ENCODE measurements around the gene MED23. TPM values are rescaled to one million over a fixed set of nuclear protein-coding genes. Genes with fewer than 3 reads are reported as not detected.

MED23 gene
- total and polyA plus RNA-seq, 10 of the 15 experiments (the other 5 are each of a cell fraction or from before 2014, with no cell fraction given): 7.1 to 42.9 (median 19.6) TPM

DNA sequence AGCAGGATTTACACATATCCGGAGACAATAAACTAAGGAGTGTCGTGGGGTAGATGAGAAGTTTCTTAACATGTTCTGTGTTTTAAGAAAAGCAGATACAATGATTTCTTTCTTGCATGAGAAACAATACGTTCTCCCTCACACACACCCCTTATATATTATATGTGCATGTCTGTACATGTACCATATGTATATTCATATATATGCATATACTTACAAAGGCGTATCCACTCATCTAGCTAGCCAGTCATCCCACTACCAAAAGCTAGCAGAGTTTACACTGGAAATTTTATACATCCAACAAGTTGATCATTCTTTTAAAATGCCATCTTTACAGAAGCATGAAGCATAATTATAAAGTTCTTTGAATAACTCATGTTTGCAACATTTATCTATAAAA, 40.1 kb downstream of the MED23 start (continued):
- TF ChIP-seq PAX8 (IDR thresholded peaks at IDR 0.05) (no peak), RAD51 (IDR thresholded peaks at IDR 0.05) (no peak), BRCA1 (IDR thresholded peaks at IDR 0.05; ENCODE audit: low read depth, low read length) (no peak), IRF5 (IDR thresholded peaks at IDR 0.05; ENCODE audit: borderline replicate concordance) (no peak), POLR2A (IDR thresholded peaks at IDR 0.05; ENCODE audit: low read depth, low read length) (no peak), IRF4 (IDR thresholded peaks at IDR 0.05; ENCODE audit: low read depth, low read length) (no peak), EZH2 (IDR thresholded peaks at IDR 0.05; ENCODE audit: borderline replicate concordance, control insufficient read depth, low read depth, low read length) (no peak), POU2F2 (IDR thresholded peaks at IDR 0.05; ENCODE audit: borderline replicate concordance, low read depth, low read length) (no peak), GATAD2B (conservative IDR thresholded peaks at IDR 0.05; ENCODE audit: low read depth) (no peak), TARDBP (IDR thresholded peaks at IDR 0.05; ENCODE audit: borderline replicate concordance) (no peak)

DNA sequence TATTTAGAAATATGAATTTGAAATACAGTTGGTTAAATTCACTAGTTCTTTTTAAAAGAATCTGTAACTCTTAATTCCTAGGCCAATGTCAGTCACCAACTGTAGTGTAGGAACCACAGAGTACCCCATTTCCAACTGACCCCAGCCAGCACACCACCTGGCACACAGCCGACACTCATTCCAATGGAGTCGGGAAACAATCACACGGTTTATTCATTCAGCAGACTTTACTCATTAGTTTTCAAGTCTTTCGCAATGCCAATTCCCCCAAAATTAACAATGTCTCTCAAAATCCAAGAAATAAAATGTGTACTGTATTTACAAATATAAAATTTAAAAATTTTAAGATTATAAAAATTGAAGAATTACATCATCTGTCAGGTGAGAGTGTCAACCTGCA, 41.5 kb downstream of the MED23 start:
- no peak overlapping the region for H3K27ac ChIP-seq (ENCODE audit: control insufficient read depth, insufficient read depth)
- H3K27me3 ChIP-seq (replicated peaks in 1 of 2; ENCODE audit: control insufficient read depth in 2 of 2, insufficient read depth in 2 of 2, low read length in 1 of 2): no peaks in the 10 kb centered on the region
- SMC1A ChIA-PET (ENCODE audit: uncharacterized antibody, unreplicated experiment): interaction anchor here (1.3 kb wide), 1 partner anchor 35 kb away, joined by 3 read pairs; no protein-coding TSS in a partner anchor
- ATAC-seq: no peak
- no peaks in the 10 kb centered on the region for H4K20me1 ChIP-seq (ENCODE audit: control insufficient read depth, insufficient read depth)
- no peaks in the 10 kb centered on the region for H3K79me2 ChIP-seq (ENCODE audit: control insufficient read depth, insufficient read depth, low read length)
- H3K9ac ChIP-seq (ENCODE audit: control insufficient read depth, insufficient read depth, low read length): no peak overlapping the region
- FAIRE-seq: peak; percentile 31
- CTCF ChIA-PET: interaction anchor here (1.1 kb wide), 1 partner anchor 42 kb away, joined by 3 read pairs; the partner anchor contains the start of gene MED23
- H3K4me2 ChIP-seq (ENCODE audit: control insufficient read depth, insufficient read depth): no peak overlapping the region
- no TSS peak for BruUV-seq (replicated peaks)
- no peak overlapping the region for H2AFZ ChIP-seq (ENCODE audit: control insufficient read depth, low read depth, low read length)
- RAD21 ChIA-PET (ENCODE audit: unreplicated experiment): no interaction called here
- no peak for TF ChIP-seq GATAD2B (conservative IDR thresholded peaks at IDR 0.05; ENCODE audit: low read depth)
- TF ChIP-seq MTA3 (IDR thresholded peaks at IDR 0.05; ENCODE audit: borderline replicate concordance, low read length): no peak
- no peak for TF ChIP-seq SPI1 (IDR thresholded peaks at IDR 0.05; ENCODE audit: borderline replicate concordance, insufficient read depth, low read depth, low read length)
- TF ChIP-seq, protein P1, sequence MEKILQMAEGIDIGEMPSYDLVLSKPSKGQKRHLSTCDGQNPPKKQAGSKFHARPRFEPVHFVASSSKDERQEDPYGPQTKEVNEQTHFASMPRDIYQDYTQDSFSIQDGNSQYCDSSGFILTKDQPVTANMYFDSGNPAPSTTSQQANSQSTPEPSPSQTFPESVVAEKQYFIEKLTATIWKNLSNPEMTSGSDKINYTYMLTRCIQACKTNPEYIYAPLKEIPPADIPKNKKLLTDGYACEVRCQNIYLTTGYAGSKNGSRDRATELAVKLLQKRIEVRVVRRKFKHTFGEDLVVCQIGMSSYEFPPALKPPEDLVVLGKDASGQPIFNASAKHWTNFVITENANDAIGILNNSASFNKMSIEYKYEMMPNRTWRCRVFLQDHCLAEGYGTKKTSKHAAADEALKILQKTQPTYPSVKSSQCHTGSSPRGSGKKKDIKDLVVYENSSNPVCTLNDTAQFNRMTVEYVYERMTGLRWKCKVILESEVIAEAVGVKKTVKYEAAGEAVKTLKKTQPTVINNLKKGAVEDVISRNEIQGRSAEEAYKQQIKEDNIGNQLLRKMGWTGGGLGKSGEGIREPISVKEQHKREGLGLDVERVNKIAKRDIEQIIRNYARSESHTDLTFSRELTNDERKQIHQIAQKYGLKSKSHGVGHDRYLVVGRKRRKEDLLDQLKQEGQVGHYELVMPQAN (conservative IDR thresholded peaks at IDR 0.05): no peak
- no peak for TF ChIP-seq TCF12 (IDR thresholded peaks at IDR 0.05; ENCODE audit: low read depth, low read length)
- no peak for TF ChIP-seq STAT3 (IDR thresholded peaks at IDR 0.05; ENCODE audit: low read depth, low read length)
- TF ChIP-seq RCOR1 (conservative IDR thresholded peaks at IDR 0.05; ENCODE audit: low read depth, low read length): no peak
- no peak for TF ChIP-seq RUNX3 (IDR thresholded peaks at IDR 0.05; ENCODE audit: low read length)
- TF ChIP-seq RELA (IDR thresholded peaks at IDR 0.05; ENCODE audit: borderline replicate concordance, partially characterized antibody): no peak
- peaks cover 0 to 6% of the 10 kb centered on the region in 2 experiments; a peak in 2 of 4 replicates for H3K36me3 ChIP-seq (ENCODE audit: control insufficient read depth in 2 of 2, insufficient read depth in 2 of 2, low read length in 1 of 2)
- in situ Hi-C loops (cut with MboI) (no loop called here), intact Hi-C loops (cut with micrococcal nuclease; ENCODE audit: unreplicated experiment) (no loop called here)
- H3K4me1 ChIP-seq (ENCODE audit: control insufficient read depth, insufficient read depth, low read length): no peaks in the 10 kb centered on the region
- H3K4me3 ChIP-seq: no peak overlapping the region
- 98% methylated on average over 4 of the region's 4 CpGs for WGBS (ENCODE audit: insufficient coverage, insufficient replicate concordance, low lambda C conversion rate, missing lambda C conversion rate)
- POLR2A ChIA-PET: interaction anchor here (0.7 kb wide), 1 partner anchor 874 kb away, joined by 4 read pairs; no protein-coding TSS in a partner anchor
- DNase-seq (ENCODE audit: low read depth, low spot score): no peak
- H3K9me3 ChIP-seq (replicated peaks; ENCODE audit: control insufficient read depth, insufficient read depth, low read length): no peaks in the 10 kb centered on the region

Measured in GM12878 (cell line).